ENCODE results near the gene DDX51.

The DDX51 gene

DNA sequence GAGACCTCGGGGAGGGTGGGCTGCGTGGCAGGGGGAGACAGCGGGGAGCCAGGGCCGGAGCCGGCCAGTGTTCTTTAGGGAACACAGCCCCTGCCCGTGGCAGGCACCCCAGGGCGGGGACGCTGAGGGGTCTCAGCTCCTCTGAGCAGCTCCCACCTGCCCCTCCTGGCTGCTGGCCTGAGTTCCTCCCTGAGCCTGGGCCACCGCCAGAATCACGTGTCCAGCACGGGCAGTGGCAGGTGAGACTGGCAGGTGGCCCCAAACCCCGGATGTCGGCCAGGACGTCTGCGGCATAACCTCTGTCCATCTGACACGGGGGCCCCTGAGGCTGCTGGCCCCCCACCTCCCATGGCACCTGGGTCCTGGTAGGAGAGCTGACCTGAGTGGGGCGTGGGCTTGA, 25.3 kb upstream of the DDX51 start:
- TF ChIP-seq, protein P1, sequence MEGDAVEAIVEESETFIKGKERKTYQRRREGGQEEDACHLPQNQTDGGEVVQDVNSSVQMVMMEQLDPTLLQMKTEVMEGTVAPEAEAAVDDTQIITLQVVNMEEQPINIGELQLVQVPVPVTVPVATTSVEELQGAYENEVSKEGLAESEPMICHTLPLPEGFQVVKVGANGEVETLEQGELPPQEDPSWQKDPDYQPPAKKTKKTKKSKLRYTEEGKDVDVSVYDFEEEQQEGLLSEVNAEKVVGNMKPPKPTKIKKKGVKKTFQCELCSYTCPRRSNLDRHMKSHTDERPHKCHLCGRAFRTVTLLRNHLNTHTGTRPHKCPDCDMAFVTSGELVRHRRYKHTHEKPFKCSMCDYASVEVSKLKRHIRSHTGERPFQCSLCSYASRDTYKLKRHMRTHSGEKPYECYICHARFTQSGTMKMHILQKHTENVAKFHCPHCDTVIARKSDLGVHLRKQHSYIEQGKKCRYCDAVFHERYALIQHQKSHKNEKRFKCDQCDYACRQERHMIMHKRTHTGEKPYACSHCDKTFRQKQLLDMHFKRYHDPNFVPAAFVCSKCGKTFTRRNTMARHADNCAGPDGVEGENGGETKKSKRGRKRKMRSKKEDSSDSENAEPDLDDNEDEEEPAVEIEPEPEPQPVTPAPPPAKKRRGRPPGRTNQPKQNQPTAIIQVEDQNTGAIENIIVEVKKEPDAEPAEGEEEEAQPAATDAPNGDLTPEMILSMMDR (IDR thresholded peaks at IDR 0.05; ENCODE audit: low read depth, low read length), result no peak
- DNase-seq (ENCODE audit: extremely low read depth, low read depth), result no peak

DNA sequence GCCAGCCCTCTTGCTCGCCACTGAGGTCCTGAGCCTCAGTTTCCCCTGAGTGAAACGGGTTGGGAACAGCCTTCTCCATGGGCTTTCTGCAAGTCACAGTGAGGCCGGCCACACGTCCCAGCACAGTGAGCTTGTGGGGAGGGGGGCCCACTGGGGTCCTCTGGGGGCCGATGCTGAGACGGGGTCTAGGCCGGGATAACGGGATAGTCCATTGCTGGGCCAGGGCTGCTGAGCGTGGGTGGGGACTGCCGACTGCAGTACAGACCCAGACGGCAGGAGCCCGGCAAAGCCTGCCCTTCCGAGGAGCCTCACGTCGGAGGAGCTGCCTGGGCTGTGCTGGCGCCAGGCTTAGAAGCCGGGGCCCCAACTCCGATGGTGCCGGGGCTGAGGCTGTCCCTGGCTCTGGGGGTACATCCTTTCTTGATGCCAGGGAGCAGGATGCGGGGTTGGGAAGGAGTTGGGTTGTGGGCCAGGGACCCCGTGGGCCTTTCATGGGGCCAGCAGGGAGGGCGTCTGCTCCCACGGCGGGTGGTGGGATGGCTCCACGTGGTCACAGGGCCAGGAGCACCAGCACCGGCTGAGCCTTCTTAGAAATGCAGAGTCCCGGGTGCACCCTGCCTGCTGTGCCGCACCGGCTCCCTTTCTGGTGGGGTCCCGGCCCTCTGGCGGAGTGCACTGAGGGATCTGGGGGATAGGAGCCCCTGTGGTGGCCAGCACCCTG, 24.4 kb upstream of the DDX51 start:
- no peak for DNase-seq (ENCODE audit: extremely low read depth, low read depth)
- TF ChIP-seq, protein P1 (IDR thresholded peaks at IDR 0.05; ENCODE audit: low read depth, low read length), result no peak

DNA sequence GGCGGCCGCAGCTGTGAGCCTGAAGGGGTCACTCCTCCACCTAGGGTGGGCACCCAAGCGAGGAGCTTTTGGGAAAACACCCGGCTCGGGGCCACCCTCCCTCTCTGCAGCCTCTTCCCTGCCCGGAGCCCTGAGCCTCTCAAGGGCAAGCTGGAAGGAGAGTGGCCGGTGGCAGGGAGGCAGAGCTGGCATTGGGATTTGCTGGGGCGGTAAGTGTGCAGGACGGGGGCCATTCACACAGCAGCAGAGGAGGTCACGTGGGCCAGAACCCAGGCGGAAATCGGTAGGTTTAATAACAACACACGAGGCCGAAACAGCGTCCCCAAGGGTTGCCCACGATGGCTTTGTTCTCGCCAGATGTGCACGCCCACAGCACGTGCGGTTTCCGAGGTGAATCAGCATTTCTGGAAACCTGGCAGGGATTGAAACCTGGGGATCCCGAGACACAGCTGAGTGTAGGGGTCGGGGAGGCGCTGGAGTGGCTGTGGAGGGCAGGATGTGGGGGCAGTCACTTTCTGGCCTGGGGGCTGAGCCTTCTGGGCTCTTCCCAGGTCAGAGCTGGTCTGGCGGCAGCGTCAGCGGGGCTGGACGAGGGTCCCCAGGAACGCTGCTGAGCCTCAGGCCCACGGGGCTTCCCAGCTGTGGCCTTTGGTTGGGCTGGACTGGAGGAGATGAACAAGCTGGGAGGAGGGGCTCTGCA, 23.6 kb upstream of the DDX51 start:
- TF ChIP-seq, protein P1 (IDR thresholded peaks at IDR 0.05; ENCODE audit: low read depth, low read length), result no peak
- DNase-seq (ENCODE audit: extremely low read depth, low read depth), result no peak

DNA sequence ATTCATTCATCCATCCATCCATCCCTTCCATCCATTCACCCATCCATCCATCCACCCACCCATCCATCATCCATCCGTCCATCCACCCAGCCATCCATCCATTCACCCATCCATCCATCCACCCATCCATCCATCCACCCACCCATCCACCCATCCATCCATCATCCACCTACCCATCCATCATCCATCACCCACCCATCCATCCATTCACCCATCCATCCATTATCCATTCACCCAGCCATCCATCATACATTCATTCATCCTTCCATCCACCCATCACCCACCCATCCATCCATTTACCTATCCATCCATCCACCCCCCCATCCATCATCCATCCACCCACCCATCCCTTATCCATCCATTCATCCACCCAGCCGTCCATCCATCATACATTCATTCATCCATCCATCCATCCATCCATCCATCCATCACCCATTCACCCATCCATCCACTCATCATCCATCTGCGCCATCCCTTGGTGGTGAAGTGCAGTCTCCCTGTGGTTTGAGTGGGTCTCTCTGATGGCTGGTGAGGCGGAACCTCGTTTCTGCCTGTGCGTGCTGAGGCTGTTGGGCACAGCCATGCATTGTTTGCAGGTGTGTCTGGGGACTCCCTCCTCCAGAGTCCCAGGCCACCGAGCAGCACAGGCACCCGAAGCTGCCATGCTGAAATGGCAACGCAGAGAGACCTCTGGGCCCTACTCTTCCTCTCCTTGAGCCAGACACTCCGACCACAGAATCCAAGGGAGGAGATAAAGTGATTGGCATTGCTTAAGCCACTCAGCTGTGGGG, 22.9 kb upstream of the DDX51 start:
- DNase-seq (ENCODE audit: extremely low read depth, low read depth), result no peak

DNA sequence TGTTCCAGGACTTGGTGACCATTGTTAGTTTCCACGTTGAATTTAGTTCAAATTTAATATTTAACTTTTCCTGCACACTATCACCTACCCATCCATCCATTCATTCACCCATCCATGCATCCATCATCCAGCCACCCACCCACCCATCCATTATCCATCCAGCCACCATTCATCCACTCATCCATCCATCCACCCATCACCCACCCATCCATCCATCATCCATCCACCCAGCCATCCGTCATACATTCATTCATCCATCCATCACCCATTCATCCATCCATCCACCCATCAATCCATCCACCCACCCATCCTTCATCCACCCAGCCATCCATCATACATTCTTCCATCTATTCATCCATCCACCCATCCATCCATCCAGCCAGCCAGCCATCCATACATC, 22.0 kb upstream of the DDX51 start:
- DNase-seq (ENCODE audit: extremely low read depth, low read depth), result no peak
- TF ChIP-seq, protein P1 (IDR thresholded peaks at IDR 0.05; ENCODE audit: low read depth, low read length), result no peak

More for the DNA sequence above, 22.9 kb upstream of the DDX51 start:
- TF ChIP-seq, protein P1 (IDR thresholded peaks at IDR 0.05; ENCODE audit: low read depth, low read length), result no peak

DNA sequence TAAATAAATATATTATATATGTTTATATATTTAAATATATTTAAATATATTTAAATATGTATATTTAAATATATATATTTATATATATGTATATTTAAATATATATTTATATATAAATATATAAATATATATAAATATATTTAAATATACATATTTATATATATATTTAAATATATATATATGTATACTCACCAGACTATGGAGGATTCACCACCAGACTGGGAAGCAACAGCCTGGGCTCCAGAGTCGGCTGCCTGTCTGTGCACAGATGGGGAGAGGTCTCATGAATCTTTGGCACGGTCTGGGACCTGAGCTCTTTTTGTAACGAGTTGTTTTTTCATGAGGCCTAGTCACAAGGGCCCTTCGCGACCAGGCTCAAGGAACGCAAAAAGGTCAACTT, 21.5 kb upstream of the DDX51 start:
- DNase-seq (ENCODE audit: extremely low read depth, low read depth), result no peak
- TF ChIP-seq, protein P1 (IDR thresholded peaks at IDR 0.05; ENCODE audit: low read depth, low read length), result no peak

DNA sequence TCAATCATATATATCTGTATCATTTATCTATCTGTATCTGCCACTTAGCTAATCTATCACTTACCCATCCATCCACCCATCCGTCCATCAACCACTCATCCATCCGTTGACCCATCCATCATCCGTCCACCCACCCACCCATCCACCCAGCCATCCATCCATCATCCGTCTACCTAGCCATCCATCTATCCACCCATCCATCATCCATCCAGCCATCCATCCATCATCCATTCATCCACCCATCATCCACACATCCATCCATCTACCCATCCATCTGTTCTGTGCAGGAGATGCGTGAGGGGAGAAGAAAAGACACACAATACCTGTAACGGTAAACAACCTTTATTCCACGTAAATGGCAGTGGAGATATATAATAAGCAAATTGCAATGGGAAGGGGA, 20.3 kb upstream of the DDX51 start:
- TF ChIP-seq, protein P1 (IDR thresholded peaks at IDR 0.05; ENCODE audit: low read depth, low read length), result no peak

More for the DNA sequence above, 20.3 kb upstream of the DDX51 start:
- no peak for DNase-seq (ENCODE audit: extremely low read depth, low read depth)
